ENCODE measurements around the gene SPTBN5.

SPTBN5 gene

DNA sequence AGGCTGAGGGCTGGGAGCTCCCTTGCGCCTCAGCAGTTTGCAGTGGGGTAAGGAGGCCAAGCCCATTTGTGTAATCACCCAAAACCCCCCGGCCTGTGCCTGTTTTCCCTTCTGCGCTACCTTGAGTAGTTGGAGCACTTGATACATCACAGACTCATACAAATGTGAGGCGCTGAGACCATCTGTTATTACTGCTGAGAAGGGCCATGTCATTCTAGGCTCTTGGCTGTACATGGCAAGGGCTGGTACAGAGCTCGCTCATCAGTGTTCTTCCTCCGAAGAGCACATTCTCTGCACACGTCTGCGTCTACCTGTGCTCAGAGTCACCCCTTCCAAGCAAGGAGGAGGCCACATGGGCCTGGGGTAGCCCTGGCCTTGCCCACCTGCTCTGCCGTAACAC is 45.9 kb downstream of the SPTBN5 start:
- TF ChIP-seq, protein P1, sequence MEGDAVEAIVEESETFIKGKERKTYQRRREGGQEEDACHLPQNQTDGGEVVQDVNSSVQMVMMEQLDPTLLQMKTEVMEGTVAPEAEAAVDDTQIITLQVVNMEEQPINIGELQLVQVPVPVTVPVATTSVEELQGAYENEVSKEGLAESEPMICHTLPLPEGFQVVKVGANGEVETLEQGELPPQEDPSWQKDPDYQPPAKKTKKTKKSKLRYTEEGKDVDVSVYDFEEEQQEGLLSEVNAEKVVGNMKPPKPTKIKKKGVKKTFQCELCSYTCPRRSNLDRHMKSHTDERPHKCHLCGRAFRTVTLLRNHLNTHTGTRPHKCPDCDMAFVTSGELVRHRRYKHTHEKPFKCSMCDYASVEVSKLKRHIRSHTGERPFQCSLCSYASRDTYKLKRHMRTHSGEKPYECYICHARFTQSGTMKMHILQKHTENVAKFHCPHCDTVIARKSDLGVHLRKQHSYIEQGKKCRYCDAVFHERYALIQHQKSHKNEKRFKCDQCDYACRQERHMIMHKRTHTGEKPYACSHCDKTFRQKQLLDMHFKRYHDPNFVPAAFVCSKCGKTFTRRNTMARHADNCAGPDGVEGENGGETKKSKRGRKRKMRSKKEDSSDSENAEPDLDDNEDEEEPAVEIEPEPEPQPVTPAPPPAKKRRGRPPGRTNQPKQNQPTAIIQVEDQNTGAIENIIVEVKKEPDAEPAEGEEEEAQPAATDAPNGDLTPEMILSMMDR (IDR thresholded peaks at IDR 0.05; ENCODE audit: low read depth, low read length) = no peak
- H3K4me3 ChIP-seq (replicated peaks in 1 of 2; ENCODE audit: low read depth in 2 of 2, low read length in 2 of 2) = no peak overlapping the region
- DNase-seq (ENCODE audit: low read depth in 2 of 2) = no peak

DNA sequence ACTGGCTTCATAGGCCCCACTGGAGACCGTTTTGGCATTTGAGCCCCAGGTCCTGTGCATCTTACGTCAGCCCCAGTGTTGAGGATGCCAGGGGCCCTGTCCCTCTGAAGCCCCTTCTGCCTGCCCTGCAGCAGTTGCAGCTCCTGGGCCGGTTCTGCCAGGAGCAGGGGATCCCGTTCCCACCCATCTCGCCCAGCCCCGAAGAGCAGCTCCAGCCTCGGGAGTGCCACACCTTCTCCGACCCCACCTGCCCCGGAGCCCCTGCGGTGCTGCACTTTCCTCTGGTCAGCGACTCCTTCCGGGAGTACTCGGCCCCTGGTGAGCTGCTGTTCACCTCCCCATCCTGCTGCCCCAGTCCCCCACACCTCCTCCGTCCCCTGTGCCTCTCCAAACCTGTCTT is 46.6 kb downstream of the SPTBN5 start:
- DNase-seq (ENCODE audit: low read depth in 2 of 2) = no peak
- TF ChIP-seq, protein P1 (IDR thresholded peaks at IDR 0.05; ENCODE audit: low read depth, low read length) = no peak
- H3K4me3 ChIP-seq (replicated peaks in 1 of 2; ENCODE audit: low read depth in 2 of 2, low read length in 2 of 2) = no peak overlapping the region

DNA sequence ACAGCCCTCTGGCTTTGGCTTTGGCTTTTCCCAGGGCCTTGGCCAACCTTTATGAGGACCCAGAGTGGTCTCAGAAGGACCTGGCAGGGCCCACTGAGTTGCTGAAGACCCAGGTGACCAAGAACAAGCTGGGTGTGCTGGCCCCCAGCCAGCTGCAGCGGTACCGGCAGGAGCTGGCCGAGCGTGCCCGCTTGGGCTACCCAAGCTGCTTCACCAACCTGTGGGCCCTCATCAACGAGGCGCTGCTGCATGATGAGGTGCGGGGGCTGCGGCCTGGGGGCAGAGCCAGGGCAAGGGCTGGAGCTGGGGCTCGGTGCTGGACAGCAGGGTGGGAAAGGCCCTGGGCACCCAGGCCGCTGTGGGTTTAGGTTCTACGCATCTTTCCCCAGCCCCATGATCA is 49.0 kb downstream of the SPTBN5 start:
- no peak for DNase-seq (ENCODE audit: low read depth in 2 of 2)
- H3K4me3 ChIP-seq (replicated peaks in 1 of 2; ENCODE audit: low read depth in 2 of 2, low read length in 2 of 2) = no peak overlapping the region
- TF ChIP-seq, protein P1 (IDR thresholded peaks at IDR 0.05; ENCODE audit: low read depth, low read length) = no peak

DNA sequence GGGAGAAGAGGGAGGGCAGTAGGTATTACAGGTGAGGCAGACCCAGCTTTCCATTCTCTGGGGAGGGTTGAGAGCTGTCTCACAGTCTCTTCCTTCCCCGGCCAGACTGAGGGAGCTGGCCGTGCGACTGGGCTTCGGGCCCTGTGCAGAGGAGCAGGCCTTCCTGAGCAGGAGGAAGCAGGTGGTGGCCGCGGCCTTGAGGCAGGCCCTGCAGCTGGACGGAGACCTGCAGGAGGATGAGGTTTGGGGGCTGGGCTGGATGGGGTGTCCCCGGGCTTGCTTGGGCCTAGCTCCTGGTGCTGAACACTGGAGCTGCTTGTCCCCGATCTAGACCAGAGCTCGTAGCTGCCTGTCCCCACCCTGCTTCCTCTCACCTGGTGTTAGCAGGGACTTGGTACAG is 50.3 kb downstream of the SPTBN5 start:
- TF ChIP-seq, protein P1 (IDR thresholded peaks at IDR 0.05; ENCODE audit: low read depth, low read length) = no peak
- DNase-seq (ENCODE audit: low read depth in 2 of 2) = no peak
- H3K4me3 ChIP-seq (replicated peaks in 1 of 2; ENCODE audit: low read depth in 2 of 2, low read length in 2 of 2) = no peak overlapping the region

DNA sequence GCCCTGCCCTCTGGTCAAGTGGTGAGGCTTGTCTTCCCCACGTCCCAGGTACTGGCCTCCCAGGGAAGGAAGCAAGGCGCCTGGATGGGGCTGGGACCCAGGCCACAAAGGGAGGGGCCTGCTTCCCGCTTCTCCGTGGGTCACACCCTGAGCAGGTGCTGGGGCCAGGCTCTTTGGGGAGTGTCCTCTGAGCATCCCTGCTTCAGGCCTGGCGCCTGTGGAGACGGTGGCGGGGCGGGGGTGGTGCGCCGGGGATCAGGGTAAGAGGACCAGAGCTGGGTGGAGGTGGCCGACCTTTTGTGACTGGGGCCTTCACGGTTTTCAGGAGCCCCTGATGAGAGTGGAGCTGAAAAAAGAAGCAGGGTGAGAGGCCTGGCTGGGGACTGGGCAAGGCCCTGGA is 51.6 kb downstream of the SPTBN5 start:
- no peak overlapping the region for H3K4me3 ChIP-seq (replicated peaks in 1 of 2; ENCODE audit: low read depth in 2 of 2, low read length in 2 of 2)
- TF ChIP-seq, protein P1 (IDR thresholded peaks at IDR 0.05; ENCODE audit: low read depth, low read length) = no peak
- no peak for DNase-seq (ENCODE audit: low read depth in 2 of 2)

DNA sequence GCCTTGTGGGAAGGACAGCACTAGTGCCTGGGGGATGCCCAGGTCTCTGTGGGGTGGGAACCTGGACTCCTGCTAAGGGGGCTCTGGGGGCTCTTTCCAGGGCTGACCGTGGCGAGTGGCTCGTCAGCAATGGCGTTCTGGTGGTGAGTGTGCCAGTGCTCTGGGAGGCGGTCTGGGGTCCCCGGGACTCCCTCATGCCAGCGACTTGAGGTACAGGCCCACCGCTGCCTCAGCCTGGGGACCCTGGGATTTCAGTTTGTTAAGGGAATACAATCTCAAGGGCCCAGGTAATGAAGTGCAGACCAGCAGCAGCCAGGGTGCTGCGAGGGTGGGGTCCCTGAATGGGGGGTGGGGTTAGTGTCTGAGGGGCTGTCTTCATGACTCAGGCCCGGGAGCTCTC is 52.7 kb downstream of the SPTBN5 start:
- no peak overlapping the region for H3K4me3 ChIP-seq (replicated peaks in 1 of 2; ENCODE audit: low read depth in 2 of 2, low read length in 2 of 2)
- DNase-seq (ENCODE audit: low read depth in 2 of 2) = no peak
- TF ChIP-seq, protein P1 (IDR thresholded peaks at IDR 0.05; ENCODE audit: low read depth, low read length) = no peak

DNA sequence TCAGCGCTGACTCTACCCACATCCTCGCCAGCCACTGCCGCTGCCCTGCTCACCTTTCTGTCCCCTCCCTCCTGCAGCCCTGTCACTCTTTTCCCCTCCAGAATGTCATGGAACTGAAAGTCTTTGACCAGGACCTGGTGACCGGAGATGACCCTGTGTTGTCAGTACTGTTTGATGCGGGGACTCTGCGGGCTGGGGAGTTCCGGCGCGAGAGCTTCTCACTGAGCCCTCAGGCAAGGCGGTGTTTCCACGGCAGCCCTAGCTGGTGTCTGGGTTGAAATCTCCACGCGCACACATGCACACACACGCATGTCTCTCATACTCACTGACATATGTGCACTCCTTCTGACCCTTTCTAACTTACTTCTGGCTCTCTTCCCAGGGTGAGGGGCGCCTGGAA is 53.2 kb downstream of the SPTBN5 start:
- TF ChIP-seq, protein P1 (IDR thresholded peaks at IDR 0.05; ENCODE audit: low read depth, low read length) = no peak
- DNase-seq (ENCODE audit: low read depth in 2 of 2) = no peak
- no peak overlapping the region for H3K4me3 ChIP-seq (replicated peaks in 1 of 2; ENCODE audit: low read depth in 2 of 2, low read length in 2 of 2)
